ENCODE results near the gene KRTAP16-1. TPM values are rescaled to one million over a fixed set of nuclear protein-coding genes. Genes with fewer than 3 reads are reported as not detected.

KRTAP16-1 gene
- total and polyA plus RNA-seq, 2 of the 13 experiments (the other 11 are each of a cell fraction or from before 2014, with no cell fraction given), result not detected

DNA sequence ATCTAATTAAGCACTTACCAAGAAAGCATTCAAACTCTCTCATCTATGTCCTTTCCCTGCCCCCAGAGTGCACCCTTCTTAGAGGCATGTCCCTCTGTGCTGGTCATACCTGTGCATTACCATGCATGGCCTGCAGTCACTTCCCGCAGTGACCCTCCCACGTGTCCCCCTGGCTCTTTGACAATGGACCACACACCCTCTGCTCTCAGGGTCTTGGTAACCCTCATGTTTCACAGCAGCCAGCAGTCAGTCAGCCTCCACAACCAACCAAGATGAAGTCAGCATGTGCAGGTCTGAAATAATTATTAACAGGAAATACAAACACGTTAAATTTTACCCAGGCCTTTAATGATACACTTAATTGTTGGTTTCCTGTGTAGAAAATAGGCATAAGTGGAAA, 31.4 kb upstream of the KRTAP16-1 start (continued):
- TF ChIP-seq, protein P1, sequence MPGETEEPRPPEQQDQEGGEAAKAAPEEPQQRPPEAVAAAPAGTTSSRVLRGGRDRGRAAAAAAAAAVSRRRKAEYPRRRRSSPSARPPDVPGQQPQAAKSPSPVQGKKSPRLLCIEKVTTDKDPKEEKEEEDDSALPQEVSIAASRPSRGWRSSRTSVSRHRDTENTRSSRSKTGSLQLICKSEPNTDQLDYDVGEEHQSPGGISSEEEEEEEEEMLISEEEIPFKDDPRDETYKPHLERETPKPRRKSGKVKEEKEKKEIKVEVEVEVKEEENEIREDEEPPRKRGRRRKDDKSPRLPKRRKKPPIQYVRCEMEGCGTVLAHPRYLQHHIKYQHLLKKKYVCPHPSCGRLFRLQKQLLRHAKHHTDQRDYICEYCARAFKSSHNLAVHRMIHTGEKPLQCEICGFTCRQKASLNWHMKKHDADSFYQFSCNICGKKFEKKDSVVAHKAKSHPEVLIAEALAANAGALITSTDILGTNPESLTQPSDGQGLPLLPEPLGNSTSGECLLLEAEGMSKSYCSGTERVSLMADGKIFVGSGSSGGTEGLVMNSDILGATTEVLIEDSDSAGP (CRISPR knock-in tag; IDR thresholded peaks at IDR 0.05; ENCODE audit: borderline replicate concordance), result no peak
- TF ChIP-seq KLF12 (CRISPR knock-in tag; IDR thresholded peaks at IDR 0.05; ENCODE audit: borderline replicate concordance), result no peak
- no peak for TF ChIP-seq DNMT3B (CRISPR knock-in tag; conservative IDR thresholded peaks at IDR 0.05)
- TF ChIP-seq EHMT2 (IDR thresholded peaks at IDR 0.05; ENCODE audit: borderline replicate concordance, low read depth, low read length), result no peak
- TF ChIP-seq CAMTA2 (CRISPR knock-in tag; IDR thresholded peaks at IDR 0.05; ENCODE audit: borderline replicate concordance), result no peak
- TF ChIP-seq ZNF317 (CRISPR knock-in tag; IDR thresholded peaks at IDR 0.05), result no peak

DNA sequence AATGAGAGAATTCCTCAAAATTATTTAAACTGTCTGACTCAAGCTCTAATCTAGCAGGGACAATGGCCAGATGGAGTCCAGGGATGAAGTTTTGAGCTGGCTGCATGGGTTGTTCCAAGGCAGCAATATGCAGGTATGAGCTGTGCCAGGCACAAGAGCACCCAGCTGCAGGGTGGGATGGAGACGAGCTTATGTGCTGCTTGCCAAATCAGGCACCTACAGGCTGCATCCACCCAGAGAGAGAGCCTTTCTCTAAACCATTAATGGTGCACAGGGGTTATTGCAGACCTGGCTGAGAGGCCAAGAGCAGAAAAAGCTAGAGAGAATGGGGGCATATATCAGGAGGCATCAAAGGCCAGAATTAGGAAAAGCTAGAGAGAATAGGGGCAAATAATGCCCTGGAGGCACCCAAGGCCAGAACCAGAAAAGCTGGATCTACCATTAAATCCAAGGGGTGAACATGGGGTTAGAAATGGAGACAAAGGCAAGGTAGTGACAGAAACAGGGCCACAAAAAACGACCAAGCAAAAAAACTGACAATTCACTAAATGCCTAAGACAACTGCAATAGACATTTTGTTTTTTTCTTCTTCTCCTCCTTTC, 30.6 kb upstream of the KRTAP16-1 start:
- intact Hi-C loops (cut with micrococcal nuclease; ENCODE audit: unreplicated experiment), result no loop called here
- TF ChIP-seq CERS6 (CRISPR knock-in tag; IDR thresholded peaks at IDR 0.05) (no peak), RFX3 (CRISPR knock-in tag; IDR thresholded peaks at IDR 0.05) (no peak), GTF3A (CRISPR knock-in tag; conservative IDR thresholded peaks at IDR 0.05) (no peak), ZNF780A (CRISPR knock-in tag; IDR thresholded peaks at IDR 0.05) (no peak), ZEB1 (IDR thresholded peaks at IDR 0.05; ENCODE audit: insufficient replicate concordance, low read depth) (no peak), ZBTB7A (CRISPR knock-in tag; IDR thresholded peaks at IDR 0.05) (no peak), ZNF296 (CRISPR knock-in tag; conservative IDR thresholded peaks at IDR 0.05) (no peak), ZNF773 (CRISPR knock-in tag; IDR thresholded peaks at IDR 0.05; ENCODE audit: borderline replicate concordance) (no peak), HOXA7 (CRISPR knock-in tag; IDR thresholded peaks at IDR 0.05) (no peak), ZNF260 (CRISPR knock-in tag; IDR thresholded peaks at IDR 0.05; ENCODE audit: borderline replicate concordance, low read depth) (no peak), HNRNPK (IDR thresholded peaks at IDR 0.05; ENCODE audit: low read depth, low read length, poor library complexity, severe bottlenecking) (no peak), ZC3H13 (CRISPR knock-in tag; IDR thresholded peaks at IDR 0.05) (no peak), IRX3 (CRISPR knock-in tag; IDR thresholded peaks at IDR 0.05; ENCODE audit: borderline replicate concordance, low read depth) (no peak), ZNF12 (CRISPR knock-in tag; IDR thresholded peaks at IDR 0.05) (no peak), ZNF720 (CRISPR knock-in tag; IDR thresholded peaks at IDR 0.05) (no peak)
- TF ChIP-seq, protein P2, sequence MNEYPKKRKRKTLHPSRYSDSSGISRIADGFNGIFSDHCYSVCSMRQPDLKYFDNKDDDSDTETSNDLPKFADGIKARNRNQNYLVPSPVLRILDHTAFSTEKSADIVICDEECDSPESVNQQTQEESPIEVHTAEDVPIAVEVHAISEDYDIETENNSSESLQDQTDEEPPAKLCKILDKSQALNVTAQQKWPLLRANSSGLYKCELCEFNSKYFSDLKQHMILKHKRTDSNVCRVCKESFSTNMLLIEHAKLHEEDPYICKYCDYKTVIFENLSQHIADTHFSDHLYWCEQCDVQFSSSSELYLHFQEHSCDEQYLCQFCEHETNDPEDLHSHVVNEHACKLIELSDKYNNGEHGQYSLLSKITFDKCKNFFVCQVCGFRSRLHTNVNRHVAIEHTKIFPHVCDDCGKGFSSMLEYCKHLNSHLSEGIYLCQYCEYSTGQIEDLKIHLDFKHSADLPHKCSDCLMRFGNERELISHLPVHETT (CRISPR knock-in tag; conservative IDR thresholded peaks at IDR 0.05), result no peak

More for the DNA sequence above, 30.6 kb upstream of the KRTAP16-1 start:
- Histone ChIP-seq H2AFZ (ENCODE audit: low read length) (no peak overlapping the region), H4K20me1 (ENCODE audit: insufficient read depth, low read length) (no peaks in the 10 kb centered on the region), H3K36me3 (replicated peaks in 1 of 2; ENCODE audit: control insufficient read depth in 1 of 2, insufficient read depth in 2 of 2, low read length in 2 of 2) (no peaks in the 10 kb centered on the region), H3K4me2 (ENCODE audit: low read depth, low read length) (no peak overlapping the region), H3K9me3 (ENCODE audit: low read length) (peaks cover 11% of the 10 kb centered on the region; the same call in 1 of the 2 replicates), H3K27me3 (ENCODE audit: control insufficient read depth in 1 of 2, insufficient read depth in 2 of 2, low read length in 2 of 2) (no peaks in the 10 kb centered on the region; a peak in 1 of 5 replicates), H3K4me1 (ENCODE audit: insufficient read depth, low read length) (no peaks in the 10 kb centered on the region), H3K79me2 (ENCODE audit: insufficient read depth, low read length) (no peaks in the 10 kb centered on the region), H3K27ac (ENCODE audit: extremely low read length, insufficient read depth, low read length) (no peak overlapping the region), H3K4me3 (replicated peaks in 1 of 3; ENCODE audit: insufficient read depth in 1 of 3, low read depth in 2 of 3, low read length in 3 of 3) (no peak overlapping the region), H3K9ac (ENCODE audit: insufficient read depth, low read depth, low read length) (no peak overlapping the region)
- whole genome bisulfite sequencing (ENCODE audit: low lambda C conversion rate), result 0% methylated on average over 2 of the region's 2 CpGs
- in situ Hi-C loops (cut with HindIII; ENCODE audit: extremely low pct_ligation_motif_present, low pct_unique_long_range_greater_than_20kb), result no loop called here
- no TSS peak for BruUV-seq (replicated peaks)
- DNase-seq (ENCODE audit: low spot score), result no peak
- ChIA-PET CTCF (ENCODE audit: low intra/inter-chr PET ratio, low total read pairs) (no interaction called here), POLR2A (no interaction called here)
- ATAC-seq, result no peak
- FAIRE-seq, result no peak

Measured in HepG2 (cell line).